C4-2B (cell line): ENCODE measurements around the gene COBL.

Experiments used
- CTCF ChIP-seq: fragments of 450-650 bp; conservative IDR thresholded peaks from 2 replicates; pipeline ENCODE4 v1.5.1; 2017; ENCODE audit warnings: mild to moderate bottlenecking
- ZFX ChIP-seq: fragments of 450-650 bp; IDR thresholded peaks from 2 replicates; pipeline ENCODE4 v1.6.1; 2017

- TF ChIP-seq CTCF (no peak), ZFX (no peak)
Observed at GRCh38 chr7:51045319-51046102, 271.1 kb downstream of the COBL start.
